ENCODE results near the gene TCF7L1.

The TCF7L1 gene

DNA sequence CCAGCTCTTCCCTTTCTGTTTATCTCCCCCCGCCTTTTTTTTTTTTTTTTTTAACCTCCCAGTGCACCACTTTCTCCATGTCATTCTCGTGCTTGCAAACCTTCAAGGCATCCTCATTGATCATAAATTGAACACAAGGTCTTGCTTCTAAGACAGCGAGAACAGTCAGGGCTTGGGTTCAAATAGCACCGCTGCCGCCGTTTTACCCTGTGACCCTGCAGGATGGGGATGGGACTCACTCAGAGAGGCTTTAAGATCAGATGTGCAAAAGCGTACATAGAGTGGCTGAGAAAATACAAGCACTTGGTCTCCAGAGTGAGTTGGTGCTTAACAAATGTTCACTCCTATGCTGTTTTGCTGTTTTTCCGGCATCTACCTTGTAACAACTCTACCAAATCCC is 93.6 kb downstream of the TCF7L1 start:
- DNase-seq (ENCODE audit: low read depth in 2 of 2) = no peak

DNA sequence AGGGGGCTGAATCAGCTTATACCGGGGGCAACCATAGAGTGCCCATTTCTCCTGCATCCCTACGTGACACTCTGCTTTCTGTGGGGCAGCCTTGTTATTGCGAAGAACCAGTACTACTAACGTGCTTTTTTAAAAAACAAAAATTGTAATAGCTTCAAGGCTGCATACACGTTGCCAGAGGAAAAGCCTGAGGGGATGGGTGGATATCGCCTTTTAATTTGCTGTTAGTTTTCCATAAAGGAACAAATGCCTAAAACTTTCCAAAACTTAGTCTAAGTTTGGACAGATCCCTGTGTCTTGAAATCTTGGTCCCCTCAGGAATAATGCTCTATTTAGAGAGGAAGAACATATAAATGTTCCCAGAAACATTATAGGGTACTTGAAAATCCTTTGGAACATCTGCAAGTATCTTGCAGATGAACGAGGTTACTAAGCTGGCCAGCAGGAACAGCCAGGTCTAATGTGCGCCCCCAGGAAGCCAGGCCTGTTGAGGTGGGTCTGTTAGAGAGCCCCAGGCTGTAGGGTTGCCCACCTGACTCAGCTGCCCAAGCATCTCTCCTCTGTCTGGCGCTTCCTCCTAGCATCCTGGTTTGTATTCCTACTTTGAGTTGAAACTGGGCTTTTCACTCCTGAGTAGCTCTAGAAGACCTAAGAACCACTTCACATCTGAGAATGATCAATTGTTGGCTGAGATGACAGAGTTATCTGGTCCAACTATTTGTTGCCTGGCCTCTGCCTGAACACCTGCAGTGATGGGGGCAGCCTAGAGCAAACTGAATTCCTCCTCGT is 97.7 kb downstream of the TCF7L1 start:
- no peak for DNase-seq (ENCODE audit: low read depth in 2 of 2)

DNA sequence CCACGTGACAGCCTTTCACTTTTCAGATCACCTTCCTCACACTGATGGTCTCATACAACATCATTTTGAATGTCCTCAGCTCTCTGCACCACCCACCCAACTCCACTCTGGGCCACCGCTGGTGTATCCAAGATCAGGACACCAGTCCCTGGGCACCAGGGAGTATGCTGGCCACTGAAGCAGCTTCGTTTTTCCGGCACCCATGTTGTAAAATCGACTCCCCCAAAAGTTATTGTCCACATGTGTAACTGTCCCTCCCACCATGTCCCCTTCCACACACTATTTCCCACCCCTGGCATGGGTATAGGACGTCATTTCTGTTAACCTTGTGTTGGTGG is 98.2 kb downstream of the TCF7L1 start:
- no peak for DNase-seq (ENCODE audit: low read depth in 2 of 2)

DNA sequence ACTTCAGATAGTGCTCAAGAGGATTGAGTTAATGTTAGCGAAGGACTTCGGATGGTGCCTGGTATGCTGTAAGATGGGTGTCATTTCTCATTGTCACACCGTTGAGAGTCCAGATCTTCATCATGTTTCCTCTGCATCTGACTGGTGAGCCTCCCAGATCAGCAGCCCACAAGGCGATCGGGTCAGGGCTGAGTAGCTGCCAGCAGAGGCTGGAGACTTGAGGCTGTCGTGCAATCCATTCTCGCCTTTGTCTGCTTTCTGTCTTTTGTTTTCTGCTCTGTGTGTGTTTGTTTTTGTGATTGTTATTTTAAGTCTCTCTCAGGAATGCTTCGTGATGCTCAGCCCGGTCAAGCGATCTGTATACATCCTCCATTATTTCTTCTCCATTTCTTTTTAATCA is 98.8 kb downstream of the TCF7L1 start:
- DNase-seq (ENCODE audit: low read depth in 2 of 2) = no peak

DNA sequence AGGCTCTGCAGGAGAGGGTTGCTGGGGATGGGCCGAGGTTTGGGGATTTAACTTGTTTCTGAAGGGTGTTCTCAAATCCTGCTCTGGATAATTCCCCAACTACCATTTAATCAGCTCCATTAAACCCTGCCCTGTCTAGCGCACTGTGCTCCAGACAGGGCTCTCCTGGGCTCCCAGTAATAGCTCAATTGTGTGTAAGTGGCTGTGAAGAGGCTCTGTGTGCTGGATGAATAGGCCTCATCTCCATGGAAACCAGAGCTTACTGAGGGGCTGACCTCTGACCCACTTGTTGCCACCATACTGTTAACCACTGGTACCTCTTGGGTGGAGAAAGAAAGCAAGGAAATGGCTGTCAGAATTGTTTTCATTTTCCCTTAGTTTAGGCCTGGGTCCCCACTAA is 101.7 kb downstream of the TCF7L1 start:
- DNase-seq (ENCODE audit: low read depth in 2 of 2) = no peak

DNA sequence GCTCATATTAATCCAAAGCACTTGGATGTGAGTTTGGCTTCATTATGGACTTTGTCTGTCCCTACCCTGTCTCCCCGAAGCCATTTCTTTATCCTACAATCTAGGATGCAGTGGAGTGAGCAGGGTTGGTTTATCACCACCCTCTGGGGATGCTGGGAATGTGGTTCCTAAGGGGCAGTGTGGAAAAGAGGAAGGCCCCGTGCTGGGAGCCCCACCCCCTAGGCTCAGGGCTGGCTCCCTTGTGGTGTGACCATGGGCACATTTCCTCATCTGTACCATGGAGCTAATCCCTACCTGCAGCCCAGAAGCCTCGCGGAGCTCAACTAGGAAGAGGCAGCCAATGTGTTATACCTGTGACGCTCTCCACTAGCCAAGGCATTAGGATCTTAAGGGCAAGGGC is 102.1 kb downstream of the TCF7L1 start:
- DNase-seq (ENCODE audit: low read depth in 2 of 2) = no peak

DNA sequence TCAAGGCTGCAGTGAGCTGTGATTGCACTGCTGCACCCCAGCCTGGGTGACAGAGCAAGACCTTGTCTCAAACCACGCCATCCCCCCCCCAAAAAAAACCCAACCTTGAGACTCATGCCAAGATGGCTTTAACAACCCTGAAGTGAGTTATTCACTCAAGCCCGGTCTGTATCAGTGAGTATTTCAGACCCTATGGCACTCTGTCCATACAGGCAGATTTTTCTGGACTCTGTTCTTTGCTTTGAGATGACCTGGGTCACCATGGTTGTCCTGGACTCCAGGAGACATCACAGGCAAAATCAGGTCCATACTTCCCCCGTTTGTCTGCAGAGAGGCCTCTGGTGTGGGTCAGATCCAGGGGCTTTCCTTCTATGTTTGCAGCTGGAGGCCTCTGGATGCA is 102.9 kb downstream of the TCF7L1 start:
- DNase-seq (ENCODE audit: low read depth in 2 of 2) = no peak

- no peak for DNase-seq (ENCODE audit: low read depth in 2 of 2)
These were observed 104.8 kb downstream of the TCF7L1 start for GRCh38 chr2:85237849-85238565.

- no peak for DNase-seq (ENCODE audit: low read depth in 2 of 2)
These were observed 105.4 kb downstream of the TCF7L1 start for GRCh38 chr2:85238607-85239006.

DNA sequence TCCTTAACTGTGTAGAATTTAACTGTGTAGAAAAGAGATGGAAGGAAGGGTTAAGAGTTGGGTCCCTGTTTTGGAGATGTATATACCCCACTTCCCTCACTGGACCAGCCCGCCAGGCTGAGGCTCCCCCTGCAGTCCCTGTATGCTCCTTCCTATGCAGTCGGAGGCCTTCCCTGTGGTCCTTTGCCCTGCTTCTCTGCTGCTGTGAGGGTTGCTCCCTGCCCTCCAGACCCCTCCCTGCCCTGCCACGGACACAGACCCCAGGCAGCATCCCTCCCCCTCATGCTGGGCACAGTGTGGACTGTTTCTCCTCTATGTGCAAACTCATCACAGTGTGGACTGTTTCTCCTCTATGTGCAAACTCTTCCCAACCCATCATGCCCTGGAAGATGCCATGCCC is 105.9 kb downstream of the TCF7L1 start:
- DNase-seq (ENCODE audit: low read depth in 2 of 2) = no peak

DNA sequence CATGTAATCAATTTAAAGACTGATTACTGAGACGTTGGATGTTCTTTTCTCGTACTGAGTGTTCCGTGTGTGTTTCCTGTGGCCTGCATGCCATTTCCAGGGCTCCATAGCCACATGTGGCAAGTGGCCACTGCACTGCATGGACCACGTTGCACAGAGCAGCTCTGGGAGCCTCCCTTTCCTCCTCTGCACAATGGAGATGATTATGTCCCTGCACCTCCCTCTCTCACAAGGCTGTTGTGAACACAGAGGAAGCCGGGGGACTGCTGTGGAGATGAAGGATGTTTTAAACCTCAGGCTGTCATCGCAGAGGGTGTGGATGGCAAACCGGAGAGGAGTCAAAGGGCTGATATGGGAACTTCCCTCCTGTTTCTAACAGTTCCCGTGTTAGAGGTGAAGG is 106.9 kb downstream of the TCF7L1 start:
- DNase-seq (ENCODE audit: low read depth in 2 of 2) = no peak

- no peak for DNase-seq (ENCODE audit: low read depth in 2 of 2)
These were observed 109.1 kb downstream of the TCF7L1 start for GRCh38 chr2:85242321-85242720.

- DNase-seq (ENCODE audit: low read depth in 2 of 2) = no peak
These were observed 110.2 kb downstream of the TCF7L1 start for GRCh38 chr2:85243101-85244072.

DNA sequence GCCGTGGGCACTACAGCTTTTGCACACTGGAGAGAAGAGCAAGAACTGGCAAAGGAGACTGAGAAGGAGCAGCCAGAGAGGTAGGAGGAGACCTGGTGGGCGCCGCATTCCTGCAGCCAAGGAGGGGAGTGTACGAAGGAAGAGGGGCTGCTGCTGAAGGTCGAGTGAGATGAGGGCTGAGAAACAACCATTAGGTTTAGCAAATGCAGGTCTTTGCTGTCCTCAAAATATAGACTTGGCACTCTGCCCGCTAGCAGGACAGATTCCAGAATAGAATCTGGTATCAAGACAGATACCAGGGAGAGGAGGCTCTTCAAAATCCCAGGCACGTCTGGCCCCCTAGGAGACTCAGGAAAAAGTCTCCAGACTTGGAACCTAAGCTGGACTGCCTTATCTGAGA is 111.6 kb downstream of the TCF7L1 start:
- no peak for DNase-seq (ENCODE audit: low read depth in 2 of 2)

DNA sequence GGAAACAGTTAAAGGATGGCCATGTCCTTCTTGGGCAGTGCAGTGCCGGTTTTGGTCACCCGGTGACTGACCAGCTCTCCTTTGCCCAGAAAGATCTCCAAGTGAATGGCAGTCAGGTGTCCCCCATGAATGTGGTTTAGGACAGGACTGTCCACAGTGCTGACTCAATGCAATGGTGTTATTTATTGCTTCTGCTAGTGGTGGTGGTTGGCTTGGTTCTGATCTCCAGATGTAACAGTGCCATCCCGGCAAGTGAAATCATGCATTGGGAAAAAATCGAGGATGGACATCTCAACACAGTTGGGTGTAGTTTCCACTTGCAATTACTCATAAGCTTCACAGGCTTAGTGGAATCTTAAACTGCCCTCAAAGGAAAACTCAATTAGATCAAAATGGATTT is 112.7 kb downstream of the TCF7L1 start:
- no peak for DNase-seq (ENCODE audit: low read depth in 2 of 2)

DNA sequence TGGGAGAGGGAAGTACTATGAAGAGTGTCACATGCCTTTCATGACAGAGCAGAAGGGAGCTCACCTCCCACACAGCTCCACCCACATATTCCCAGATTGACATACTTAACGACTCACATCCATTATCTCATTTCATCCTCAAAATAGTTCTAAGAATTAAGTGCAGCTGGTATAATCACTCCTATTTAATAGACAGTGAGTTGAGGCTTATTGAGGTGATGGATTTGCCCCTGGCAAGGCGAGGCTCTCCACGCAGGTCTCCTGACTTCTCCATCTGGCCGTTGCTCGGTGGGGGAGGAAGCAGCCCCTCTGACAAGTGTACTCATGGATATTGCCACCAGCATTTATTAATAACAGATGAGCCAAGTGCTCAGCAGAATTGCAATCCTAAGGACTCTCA is 113.2 kb downstream of the TCF7L1 start:
- no peak for DNase-seq (ENCODE audit: low read depth in 2 of 2)

- DNase-seq (ENCODE audit: low read depth in 2 of 2) = no peak
These were observed 114.4 kb downstream of the TCF7L1 start for GRCh38 chr2:85247610-85248009.

DNA sequence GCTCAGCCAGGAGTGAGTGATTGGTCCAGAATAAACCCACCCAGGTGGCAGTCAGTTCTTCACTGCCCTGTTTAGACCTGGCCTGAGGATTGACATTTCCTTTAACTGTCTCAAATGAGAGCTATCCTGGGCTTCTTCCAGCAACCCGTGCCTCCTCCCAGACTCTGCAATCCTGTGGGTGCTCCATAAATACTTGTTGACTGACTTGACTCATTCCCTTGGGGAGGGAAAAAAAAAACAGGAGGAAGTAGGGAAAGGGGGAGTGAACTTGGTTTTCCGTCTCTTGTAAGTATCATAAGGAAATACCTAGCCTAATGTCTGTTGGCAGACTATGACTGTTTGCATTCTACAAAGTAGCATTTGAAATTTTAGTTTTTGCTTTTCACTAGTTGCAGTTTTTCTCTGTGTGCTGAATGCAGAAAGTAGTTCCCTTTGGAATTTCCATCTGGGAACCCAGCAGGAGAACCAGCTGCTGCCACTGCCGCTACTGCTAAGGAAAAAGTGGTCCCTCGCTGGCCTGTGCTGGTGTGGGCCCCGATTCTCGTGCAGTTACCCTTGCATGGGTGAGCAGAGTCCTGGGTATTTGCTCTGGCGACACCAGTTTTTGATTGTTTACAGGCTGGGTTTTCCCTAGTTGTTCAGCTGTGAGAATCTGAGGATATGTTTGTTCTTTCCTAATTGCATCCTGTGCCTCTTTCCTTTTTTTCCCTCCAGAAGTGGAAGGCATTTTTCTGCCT is 115.7 kb downstream of the TCF7L1 start:
- peak; percentile 95 for DNase-seq (ENCODE audit: low read depth in 2 of 2)

DNA sequence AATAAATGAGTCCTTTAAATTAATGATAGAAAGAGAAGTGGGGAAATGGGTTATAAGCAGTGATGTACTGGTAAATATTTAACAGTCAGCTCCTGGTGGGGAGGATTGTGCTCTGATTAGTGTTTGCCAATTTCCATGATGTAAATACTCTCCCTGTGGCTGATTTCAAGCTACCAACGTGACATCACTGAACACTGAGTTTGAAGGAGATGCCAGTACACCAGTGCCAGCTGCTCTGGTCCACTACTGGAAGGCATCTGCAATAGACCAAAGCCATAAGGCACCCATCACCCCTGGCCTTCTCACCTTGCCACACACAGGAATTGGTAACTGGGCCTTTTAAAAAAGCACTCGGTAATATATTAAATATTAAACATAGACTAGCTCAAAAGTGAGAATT is 116.9 kb downstream of the TCF7L1 start:
- no peak for DNase-seq (ENCODE audit: low read depth in 2 of 2)

DNA sequence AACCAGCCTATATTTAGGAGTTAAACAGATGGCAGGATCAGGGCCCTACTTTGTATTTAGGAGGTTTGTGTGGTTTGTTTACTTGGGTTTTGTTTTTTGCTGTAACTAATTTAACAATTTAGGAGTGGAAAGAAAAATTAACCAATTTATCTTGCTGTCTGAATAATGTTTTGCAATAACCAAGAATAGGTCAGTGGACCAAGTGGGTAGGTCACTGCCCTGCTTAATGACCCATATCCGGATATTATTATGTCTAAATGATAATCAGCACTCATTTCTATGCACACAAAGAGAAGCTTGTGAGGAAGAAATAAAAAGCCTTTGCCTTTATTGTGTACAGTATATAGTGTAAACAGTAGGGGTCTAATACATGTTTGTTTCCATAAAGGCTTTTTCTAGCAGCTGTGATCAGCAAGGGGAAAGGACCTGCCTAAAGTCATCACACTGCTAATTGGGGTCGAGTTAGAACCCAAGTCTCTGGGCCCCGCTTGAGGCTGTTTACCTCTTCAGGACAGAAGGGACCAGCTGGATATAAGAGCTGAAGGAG is 118.0 kb downstream of the TCF7L1 start:
- no peak for DNase-seq (ENCODE audit: low read depth in 2 of 2)

GRCh38 chr2:85253890-85254289 is 120.7 kb downstream of the TCF7L1 start:
- DNase-seq (ENCODE audit: low read depth in 2 of 2) = no peak

Measured in fibroblast of skin of left biceps (primary cell).